ENCODE data around the gene FOXP3. TPM values are rescaled to one million over a fixed set of nuclear protein-coding genes. Genes with fewer than 3 reads are reported as not detected.

Gene FOXP3
- polyA plus RNA-seq, 3 donors, result 0.10 TPM; not detected in 2

GRCh38 chrX:49278081-49278480 lies 13.6 kb upstream of the FOXP3 start:
- no peak overlapping the region for H3K4me3 Mint-ChIP-seq
- peaks cover 0 to 12% (median 5%) of the 10 kb centered on the region in 3 donors for H3K27me3 Mint-ChIP-seq (ENCODE audit: low read depth in 3 of 3)
- H3K27ac Mint-ChIP-seq, result no peak overlapping the region
- no peak overlapping the region for H3K27ac ChIP-seq (ENCODE audit: low read depth in 1 of 2, low read length in 2 of 2)
- no peaks in the 10 kb centered on the region for H3K9me3 ChIP-seq (replicated peaks in 1 of 2; ENCODE audit: control insufficient read depth in 1 of 2, insufficient read depth in 1 of 2, low read length in 2 of 2)
- no peak for TF ChIP-seq CTCF (IDR thresholded peaks at IDR 0.05)
- no peak overlapping the region for H3K4me3 ChIP-seq (replicated peaks in 1 of 3; ENCODE audit: low read depth in 2 of 3, low read length in 3 of 3)
- H3K79me2 ChIP-seq (ENCODE audit: insufficient read depth, low read length), result peaks cover 7% of the 10 kb centered on the region
- no peaks in the 10 kb centered on the region for H3K36me3 ChIP-seq (replicated peaks in 1 of 2; ENCODE audit: control insufficient read depth in 1 of 2, insufficient read depth in 2 of 2, low read length in 2 of 2)
- peaks cover 19% of the 10 kb centered on the region for H3K4me1 Mint-ChIP-seq
- intact Hi-C loops (cut with micrococcal nuclease), result no loop called here
- H3K4me2 ChIP-seq (replicated peaks; ENCODE audit: extremely low read depth, low read length, poor library complexity, severe bottlenecking), result no peak overlapping the region
- DNase-seq, result no peak
- no peaks in the 10 kb centered on the region for H3K27me3 ChIP-seq (ENCODE audit: control insufficient read depth in 2 of 2, insufficient read depth in 2 of 2, low read length in 2 of 2)
- peaks cover 3 to 5% of the 10 kb centered on the region in 2 donors for H3K36me3 Mint-ChIP-seq
- H3K9me3 Mint-ChIP-seq, result peaks cover 0 to 3% (median 0%) of the 10 kb centered on the region in 7 donors
- H4K20me1 ChIP-seq (ENCODE audit: insufficient read depth, low read length), result no peaks in the 10 kb centered on the region
- no peak overlapping the region for H2AFZ ChIP-seq (ENCODE audit: insufficient read depth, low read depth, low read length, poor library complexity, severe bottlenecking)
- 100% methylated on average over 1 of the region's 3 CpGs for WGBS (ENCODE audit: insufficient coverage)
- H3K4me1 ChIP-seq (ENCODE audit: control insufficient read depth in 1 of 2, insufficient read depth in 2 of 2, low read length in 2 of 2), result no peaks in the 10 kb centered on the region
- no peak overlapping the region for H3K9ac ChIP-seq (ENCODE audit: insufficient read depth, low read length, poor library complexity, severe bottlenecking)

GRCh38 chrX:49277535-49277830 lies 13.0 kb upstream of the FOXP3 start:
- no CpG with 5 or more reads among the region's 3 CpGs for WGBS (ENCODE audit: insufficient coverage)
- Mint-ChIP-seq H3K4me1 (peaks cover 24% of the 10 kb centered on the region), H3K9me3 (peaks cover 0 to 3% (median 0%) of the 10 kb centered on the region in 7 donors), H3K36me3 (peaks cover 3 to 5% of the 10 kb centered on the region in 2 donors), H3K4me3 (no peak overlapping the region), H3K27me3 (ENCODE audit: low read depth in 3 of 3) (peaks cover 0 to 10% (median 5%) of the 10 kb centered on the region in 3 donors), H3K27ac (no peak overlapping the region)
- no peak for DNase-seq
- Histone ChIP-seq H3K4me2 (replicated peaks; ENCODE audit: extremely low read depth, low read length, poor library complexity, severe bottlenecking) (no peak overlapping the region), H3K27ac (ENCODE audit: low read depth in 1 of 2, low read length in 2 of 2) (no peak overlapping the region), H3K4me3 (replicated peaks in 1 of 3; ENCODE audit: low read depth in 2 of 3, low read length in 3 of 3) (no peak overlapping the region), H3K9ac (ENCODE audit: insufficient read depth, low read length, poor library complexity, severe bottlenecking) (no peak overlapping the region), H3K79me2 (ENCODE audit: insufficient read depth, low read length) (peaks cover 10% of the 10 kb centered on the region), H2AFZ (ENCODE audit: insufficient read depth, low read depth, low read length, poor library complexity, severe bottlenecking) (no peak overlapping the region), H3K36me3 (replicated peaks in 1 of 2; ENCODE audit: control insufficient read depth in 1 of 2, insufficient read depth in 2 of 2, low read length in 2 of 2) (no peaks in the 10 kb centered on the region), H3K4me1 (ENCODE audit: control insufficient read depth in 1 of 2, insufficient read depth in 2 of 2, low read length in 2 of 2) (peaks cover 3% of the 10 kb centered on the region in 2 donors), H3K9me3 (replicated peaks in 1 of 2; ENCODE audit: control insufficient read depth in 1 of 2, insufficient read depth in 1 of 2, low read length in 2 of 2) (no peaks in the 10 kb centered on the region), H3K27me3 (ENCODE audit: control insufficient read depth in 2 of 2, insufficient read depth in 2 of 2, low read length in 2 of 2) (no peaks in the 10 kb centered on the region), H4K20me1 (ENCODE audit: insufficient read depth, low read length) (no peaks in the 10 kb centered on the region)
- TF ChIP-seq CTCF (IDR thresholded peaks at IDR 0.05), result no peak
- intact Hi-C loops (cut with micrococcal nuclease), result no loop called here

Measured in CD14-positive monocyte (primary cell).